Right ventricle myocardium superior (tissue), 1 donor: ENCODE measurements around the gene MINAR2. TPM values are rescaled to one million over a fixed set of nuclear protein-coding genes. Genes with fewer than 3 reads are reported as not detected.
A peak's percentile ranks its signal among the peaks of the same experiment; 100 is the strongest.

ENCODE experiments used
- ATAC-seq: fragments of 200-7000 bp; cut with Tn5 transposase; one replicate; pipeline ENCODE4 v1.9.1; 2020; ENCODE audit warnings: mild to moderate bottlenecking; ENCODE audit not compliant: poor library complexity
- DNase-seq: peaks from one replicate; pipeline ENCODE4 v3.0.0-alpha.2; 2020
- intact Hi-C: fragments of 100-400 bp; cut with DNase I; formaldehyde crosslinking; loops from one replicate; pipeline ENCODE4 v1.11.2; 2022
- total RNA-seq: library from RNA; stranded (reverse); fragmentation: NEBNext Ultra II Directional; extraction: Animal tissue kit (Norgen Biotek cat#: 25700); gene quantifications from one replicate; pipeline ENCODE4 v1.2.1, GENCODE V29; 2021
- donor health status: DM: no; HTN: yes; CAD: no; lungs with severe emphysema.

The MINAR2 gene
- total RNA-seq, 1 donor from 2014 or later = not detected

- ATAC-seq = no peak
- no peak for DNase-seq
- intact Hi-C loops = no loop called here
Measured at GRCh38 chr5:129770024-129770820, 22.3 kb downstream of the MINAR2 start.

GRCh38 chr5:129771058-129771838, 23.4 kb downstream of the MINAR2 start:
- no peak for DNase-seq
- intact Hi-C loops = no loop called here
- ATAC-seq = peak; percentile 72

GRCh38 chr5:129773376-129773775, 25.5 kb downstream of the MINAR2 start:
- DNase-seq = no peak
- intact Hi-C loops = no loop called here
- no peak for ATAC-seq

- DNase-seq (no peak), ATAC-seq (no peak)
- intact Hi-C loops = no loop called here
Measured at GRCh38 chr5:129781594-129781993, 33.7 kb downstream of the MINAR2 start.

GRCh38 chr5:129803403-129803802, 55.5 kb downstream of the MINAR2 start:
- intact Hi-C loops = no loop called here
- no peak for ATAC-seq
- DNase-seq = no peak

GRCh38 chr5:129804705-129805104, 56.8 kb downstream of the MINAR2 start:
- intact Hi-C loops = no loop called here
- no peak for ATAC-seq

GRCh38 chr5:129807162-129807814, 59.4 kb downstream of the MINAR2 start:
- DNase-seq (no peak), ATAC-seq (no peak)
- intact Hi-C loops = no loop called here

More at GRCh38 chr5:129804705-129805104, 56.8 kb downstream of the MINAR2 start:
- no peak for DNase-seq

Other genes with a start within 250 kb of the MINAR2 start
- gene CHSY3, start 156.4 kb downstream of the MINAR2 start, total RNA-seq = 0.51 TPM